Measurements from ENCODE around the gene WWOX.

WWOX gene

DNA sequence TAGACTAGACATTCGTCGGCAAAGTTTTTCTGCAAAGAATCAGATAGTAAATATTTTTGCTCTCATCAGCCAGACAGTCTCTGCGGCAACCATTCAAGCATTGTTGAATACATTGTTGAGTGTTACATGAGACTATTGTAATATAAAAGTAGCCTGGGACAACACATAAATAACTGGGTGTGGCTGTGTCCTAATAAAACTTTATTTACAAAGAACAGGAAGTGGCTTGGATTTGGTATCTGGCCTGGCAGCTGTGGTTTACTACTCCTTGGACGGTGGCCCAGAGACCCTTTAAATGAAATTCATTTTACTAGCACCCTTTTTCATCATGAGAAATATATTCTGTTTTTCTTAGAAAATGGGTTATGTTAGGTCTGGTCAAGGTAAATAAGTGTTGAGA, 297.2 kb downstream of the WWOX start:
- H2BK5ac ChIP-seq (ENCODE audit: low read depth, low read length, poor library complexity) = no peak overlapping the region
- H3K9ac ChIP-seq (ENCODE audit: low read length) = no peak overlapping the region
- peaks cover 6% of the 10 kb centered on the region for H3K9me3 ChIP-seq (ENCODE audit: insufficient read depth, low read depth, low read length)
- H3K79me2 ChIP-seq (ENCODE audit: control insufficient read depth, insufficient read depth, low read length, poor library complexity) = no peaks in the 10 kb centered on the region
- H4K91ac ChIP-seq (ENCODE audit: low read depth, low read length) = no peak overlapping the region
- no peak overlapping the region for H4K12ac ChIP-seq (ENCODE audit: low read depth, low read length)
- peak in 1 of 2 donors; percentile 50 for DNase-seq
- H3K4me1 ChIP-seq (ENCODE audit: control insufficient read depth in 1 of 2, insufficient read depth in 2 of 2, low read length in 2 of 2) = no peaks in the 10 kb centered on the region
- H3K18ac ChIP-seq (ENCODE audit: low read length) = no peak overlapping the region
- no peak overlapping the region for H3K4me2 ChIP-seq (ENCODE audit: low read length)
- H4K8ac ChIP-seq (ENCODE audit: low read depth, low read length) = no peak overlapping the region
- no peak overlapping the region for H2BK12ac ChIP-seq (ENCODE audit: low read length)
- H3K27me3 ChIP-seq (ENCODE audit: insufficient read depth, low read length) = no peaks in the 10 kb centered on the region
- no peak overlapping the region for H2AK5ac ChIP-seq (ENCODE audit: low read length)
- H3K27ac ChIP-seq (ENCODE audit: low read depth, low read length) = no peak overlapping the region
- no peak overlapping the region for H3K23ac ChIP-seq (ENCODE audit: low read length)
- H3K14ac ChIP-seq (ENCODE audit: low read length) = no peak overlapping the region
- H3K4ac ChIP-seq (ENCODE audit: low read depth, low read length) = no peak overlapping the region
- H3K4me3 ChIP-seq (ENCODE audit: low read depth, low read length) = no peak overlapping the region
- peaks cover 0 to 3% of the 10 kb centered on the region in 2 experiments for H3K36me3 ChIP-seq (ENCODE audit: control insufficient read depth in 1 of 2, insufficient read depth in 2 of 2, low read length in 2 of 2)
- no peak overlapping the region for H2AFZ ChIP-seq (ENCODE audit: insufficient read depth, low read length, poor library complexity)
- no peak overlapping the region for H2BK120ac ChIP-seq (ENCODE audit: insufficient read depth, low read length, poor library complexity)
- no CpG with 5 or more reads among the region's 4 CpGs for WGBS (ENCODE audit: extremely low coverage, insufficient coverage, insufficient read length)
- H3K79me1 ChIP-seq (ENCODE audit: low read length) = no peaks in the 10 kb centered on the region

DNA sequence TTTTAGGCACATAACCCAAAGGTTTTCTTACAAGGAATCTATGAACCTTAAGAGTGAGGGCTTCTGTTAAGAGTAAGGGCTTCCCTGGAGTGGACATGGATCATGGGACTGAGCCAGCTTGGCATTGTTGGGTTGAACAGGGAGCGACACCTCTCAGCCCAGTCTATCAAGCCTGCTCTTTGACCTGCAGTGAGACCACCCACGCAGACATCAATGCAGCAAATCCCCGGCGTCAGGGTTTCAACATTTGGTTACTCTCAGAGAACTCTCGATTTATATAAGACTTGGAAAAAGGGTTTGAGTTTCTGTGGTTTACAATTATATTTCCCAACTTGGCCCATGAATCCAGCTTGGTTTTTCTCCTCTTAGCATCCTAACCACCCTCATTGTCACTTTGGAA, 299.9 kb downstream of the WWOX start:
- Histone ChIP-seq H3K79me1 (ENCODE audit: low read length) (no peaks in the 10 kb centered on the region), H3K36me3 (ENCODE audit: control insufficient read depth in 1 of 2, insufficient read depth in 2 of 2, low read length in 2 of 2) (no peaks in the 10 kb centered on the region), H3K23ac (ENCODE audit: low read length) (no peak overlapping the region), H2BK5ac (ENCODE audit: low read depth, low read length, poor library complexity) (no peak overlapping the region), H2AFZ (ENCODE audit: insufficient read depth, low read length, poor library complexity) (no peak overlapping the region), H3K4ac (ENCODE audit: low read depth, low read length) (no peak overlapping the region), H3K4me3 (ENCODE audit: low read depth, low read length) (no peak overlapping the region), H3K4me1 (ENCODE audit: control insufficient read depth in 1 of 2, insufficient read depth in 2 of 2, low read length in 2 of 2) (no peaks in the 10 kb centered on the region), H2AK5ac (ENCODE audit: low read length) (no peak overlapping the region), H3K14ac (ENCODE audit: low read length) (no peak overlapping the region), H3K9me3 (ENCODE audit: insufficient read depth, low read depth, low read length) (no peaks in the 10 kb centered on the region), H3K27ac (ENCODE audit: low read depth, low read length) (no peak overlapping the region), H3K9ac (ENCODE audit: low read length) (no peak overlapping the region), H2BK120ac (ENCODE audit: insufficient read depth, low read length, poor library complexity) (no peak overlapping the region), H4K91ac (ENCODE audit: low read depth, low read length) (no peak overlapping the region), H4K12ac (ENCODE audit: low read depth, low read length) (no peak overlapping the region), H3K18ac (ENCODE audit: low read length) (no peak overlapping the region), H3K27me3 (ENCODE audit: insufficient read depth, low read length) (no peaks in the 10 kb centered on the region), H2BK12ac (ENCODE audit: low read length) (no peak overlapping the region), H3K79me2 (ENCODE audit: control insufficient read depth, insufficient read depth, low read length, poor library complexity) (no peaks in the 10 kb centered on the region), H4K8ac (ENCODE audit: low read depth, low read length) (no peak overlapping the region), H3K4me2 (ENCODE audit: low read length) (no peak overlapping the region)
- DNase-seq = no peak
- WGBS (ENCODE audit: extremely low coverage, insufficient coverage, insufficient read length) = no CpG with 5 or more reads among the region's 5 CpGs

DNA sequence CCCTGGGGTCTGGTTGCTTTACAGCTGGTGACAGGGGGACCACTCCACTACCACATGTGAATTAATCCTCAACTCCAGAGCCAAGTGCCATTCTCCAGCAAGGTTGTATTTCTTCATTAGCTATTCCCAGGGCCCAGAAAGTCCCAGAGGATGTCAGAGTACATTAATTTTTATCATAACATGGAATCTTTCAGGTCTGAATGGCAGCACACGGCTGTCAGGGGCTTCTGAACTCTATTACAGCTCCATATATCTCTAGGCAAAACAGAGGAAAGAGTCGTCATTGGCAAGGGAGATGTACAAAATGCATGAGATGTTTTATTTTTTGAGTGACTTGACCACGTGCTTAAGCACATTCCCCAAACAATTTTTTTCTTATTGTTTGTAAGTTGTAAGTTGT, 303.4 kb downstream of the WWOX start:
- DNase-seq = no peak
- no CpG with 5 or more reads among the region's 3 CpGs for WGBS (ENCODE audit: extremely low coverage, insufficient coverage, insufficient read length)
- no peak overlapping the region for H3K23ac ChIP-seq (ENCODE audit: low read length)

DNA sequence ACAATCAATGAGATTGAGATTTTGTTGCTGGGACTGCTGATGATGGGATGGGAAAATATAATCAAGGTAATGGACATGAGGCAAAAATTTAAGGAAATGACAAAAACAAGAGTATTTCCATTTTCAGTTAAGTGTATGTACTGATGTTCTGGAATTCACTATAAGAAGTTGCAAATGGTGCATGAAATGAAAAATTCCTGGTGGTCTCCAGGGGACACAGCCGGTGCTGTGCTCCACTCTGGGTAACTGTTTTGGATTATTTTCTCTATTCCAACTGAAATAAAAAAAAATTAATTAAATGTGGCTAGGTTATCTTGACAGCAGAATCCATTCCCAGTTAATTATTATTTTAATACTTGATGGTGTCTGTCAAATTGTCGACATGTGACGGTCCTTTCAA, 305.6 kb downstream of the WWOX start:
- Histone ChIP-seq H3K79me2 (ENCODE audit: control insufficient read depth, insufficient read depth, low read length, poor library complexity) (no peaks in the 10 kb centered on the region), H3K27me3 (ENCODE audit: insufficient read depth, low read length) (no peaks in the 10 kb centered on the region), H4K12ac (ENCODE audit: low read depth, low read length) (no peak overlapping the region), H3K4me2 (ENCODE audit: low read length) (no peak overlapping the region), H3K14ac (ENCODE audit: low read length) (no peak overlapping the region), H2BK5ac (ENCODE audit: low read depth, low read length, poor library complexity) (no peak overlapping the region), H3K4me1 (ENCODE audit: control insufficient read depth in 1 of 2, insufficient read depth in 2 of 2, low read length in 2 of 2) (no peaks in the 10 kb centered on the region), H3K27ac (ENCODE audit: low read depth, low read length) (no peak overlapping the region), H3K79me1 (ENCODE audit: low read length) (no peaks in the 10 kb centered on the region), H4K8ac (ENCODE audit: low read depth, low read length) (no peak overlapping the region), H3K4me3 (ENCODE audit: low read depth, low read length) (no peak overlapping the region), H3K23ac (ENCODE audit: low read length) (no peak overlapping the region), H3K18ac (ENCODE audit: low read length) (no peak overlapping the region), H3K9ac (ENCODE audit: low read length) (no peak overlapping the region), H3K36me3 (ENCODE audit: control insufficient read depth in 1 of 2, insufficient read depth in 2 of 2, low read length in 2 of 2) (no peaks in the 10 kb centered on the region), H3K4ac (ENCODE audit: low read depth, low read length) (no peak overlapping the region), H3K9me3 (ENCODE audit: insufficient read depth, low read depth, low read length) (peaks cover 6% of the 10 kb centered on the region), H2AFZ (ENCODE audit: insufficient read depth, low read length, poor library complexity) (no peak overlapping the region), H2BK120ac (ENCODE audit: insufficient read depth, low read length, poor library complexity) (no peak overlapping the region), H2AK5ac (ENCODE audit: low read length) (no peak overlapping the region), H4K91ac (ENCODE audit: low read depth, low read length) (no peak overlapping the region), H2BK12ac (ENCODE audit: low read length) (no peak overlapping the region)
- no peak for DNase-seq
- WGBS (ENCODE audit: extremely low coverage, insufficient coverage, insufficient read length) = no CpG with 5 or more reads among the region's 3 CpGs

More for the DNA sequence above, 303.4 kb downstream of the WWOX start:
- no peak overlapping the region for H3K4ac ChIP-seq (ENCODE audit: low read depth, low read length)
- H4K8ac ChIP-seq (ENCODE audit: low read depth, low read length) = no peak overlapping the region
- no peak overlapping the region for H3K14ac ChIP-seq (ENCODE audit: low read length)
- H2AK5ac ChIP-seq (ENCODE audit: low read length) = no peak overlapping the region
- no peaks in the 10 kb centered on the region for H3K27me3 ChIP-seq (ENCODE audit: insufficient read depth, low read length)
- no peaks in the 10 kb centered on the region for H3K4me1 ChIP-seq (ENCODE audit: control insufficient read depth in 1 of 2, insufficient read depth in 2 of 2, low read length in 2 of 2)
- H3K9me3 ChIP-seq (ENCODE audit: insufficient read depth, low read depth, low read length) = peaks cover under 1% of the 10 kb centered on the region
- no peak overlapping the region for H3K27ac ChIP-seq (ENCODE audit: low read depth, low read length)
- no peaks in the 10 kb centered on the region for H3K79me1 ChIP-seq (ENCODE audit: low read length)
- H3K4me3 ChIP-seq (ENCODE audit: low read depth, low read length) = no peak overlapping the region
- no peak overlapping the region for H2AFZ ChIP-seq (ENCODE audit: insufficient read depth, low read length, poor library complexity)
- H4K12ac ChIP-seq (ENCODE audit: low read depth, low read length) = no peak overlapping the region
- no peak overlapping the region for H2BK5ac ChIP-seq (ENCODE audit: low read depth, low read length, poor library complexity)
- no peak overlapping the region for H4K91ac ChIP-seq (ENCODE audit: low read depth, low read length)
- no peaks in the 10 kb centered on the region for H3K36me3 ChIP-seq (ENCODE audit: control insufficient read depth in 1 of 2, insufficient read depth in 2 of 2, low read length in 2 of 2)
- no peak overlapping the region for H2BK12ac ChIP-seq (ENCODE audit: low read length)
- no peak overlapping the region for H3K9ac ChIP-seq (ENCODE audit: low read length)
- no peak overlapping the region for H3K4me2 ChIP-seq (ENCODE audit: low read length)
- no peak overlapping the region for H3K18ac ChIP-seq (ENCODE audit: low read length)
- no peak overlapping the region for H2BK120ac ChIP-seq (ENCODE audit: insufficient read depth, low read length, poor library complexity)
- no peaks in the 10 kb centered on the region for H3K79me2 ChIP-seq (ENCODE audit: control insufficient read depth, insufficient read depth, low read length, poor library complexity)
